ENCODE data around the gene DCC. TPM values are rescaled to one million over a fixed set of nuclear protein-coding genes. Genes with fewer than 3 reads are reported as not detected.

DCC gene
- total and polyA plus RNA-seq, 2 donors (not counting 1 experiment from before 2014, with no cell fraction given) = 0.14 TPM; not detected in 1

DNA sequence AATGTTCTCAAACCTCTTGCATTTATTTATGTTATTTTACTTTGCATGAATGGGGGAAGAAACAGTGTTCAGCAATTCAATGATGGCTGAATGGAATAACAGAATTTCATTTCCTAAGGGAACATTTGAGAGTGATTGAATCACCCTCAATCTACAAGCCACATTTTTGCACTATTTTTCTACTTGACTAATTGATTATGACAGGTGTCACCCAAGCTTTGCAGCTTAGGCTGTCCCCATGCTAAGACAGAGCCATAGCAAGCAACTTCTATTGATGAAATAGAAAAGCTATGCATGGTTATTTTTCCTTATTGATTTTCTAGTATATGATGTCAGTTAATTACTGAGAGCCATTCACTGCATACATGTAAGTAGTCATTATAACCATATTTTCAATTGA is 795.7 kb downstream of the DCC start:
- H3K4me3 ChIP-seq (replicated peaks in 1 of 4; ENCODE audit: control extremely low read depth in 1 of 4, insufficient read depth in 1 of 4, low read depth in 3 of 4, low read length in 4 of 4) = no peak overlapping the region
- no peaks in the 10 kb centered on the region for H3K27me3 ChIP-seq (ENCODE audit: control insufficient read depth, insufficient read depth, low read length)
- no peaks in the 10 kb centered on the region for H3K4me1 ChIP-seq (ENCODE audit: control insufficient read depth, extremely low read depth, insufficient read depth, low read length)
- H3K36me3 ChIP-seq (ENCODE audit: control insufficient read depth, insufficient read depth, low read length) = no peaks in the 10 kb centered on the region
- H3K4me2 ChIP-seq (ENCODE audit: extremely low read depth, insufficient read depth, low read length) = no peak overlapping the region
- no peak for DNase-seq (ENCODE audit: low read depth in 2 of 2)
- no peaks in the 10 kb centered on the region for H3K79me2 ChIP-seq (ENCODE audit: control insufficient read depth, insufficient read depth, low read length)
- H2AFZ ChIP-seq (ENCODE audit: low read length) = no peak overlapping the region
- no peaks in the 10 kb centered on the region for H4K20me1 ChIP-seq (ENCODE audit: control insufficient read depth, extremely low read depth, insufficient read depth, low read length)
- no peak overlapping the region for H3K9ac ChIP-seq (ENCODE audit: insufficient read depth, low read length)
- no peak overlapping the region for H3K27ac ChIP-seq (ENCODE audit: insufficient read depth, low read length)
- H3K9me3 ChIP-seq (ENCODE audit: control insufficient read depth, insufficient read depth, low read depth, low read length) = no peaks in the 10 kb centered on the region
- TF ChIP-seq EZH2 (IDR thresholded peaks at IDR 0.05; ENCODE audit: low read length, missing control alignments) = no peak
- TF ChIP-seq, protein P1, sequence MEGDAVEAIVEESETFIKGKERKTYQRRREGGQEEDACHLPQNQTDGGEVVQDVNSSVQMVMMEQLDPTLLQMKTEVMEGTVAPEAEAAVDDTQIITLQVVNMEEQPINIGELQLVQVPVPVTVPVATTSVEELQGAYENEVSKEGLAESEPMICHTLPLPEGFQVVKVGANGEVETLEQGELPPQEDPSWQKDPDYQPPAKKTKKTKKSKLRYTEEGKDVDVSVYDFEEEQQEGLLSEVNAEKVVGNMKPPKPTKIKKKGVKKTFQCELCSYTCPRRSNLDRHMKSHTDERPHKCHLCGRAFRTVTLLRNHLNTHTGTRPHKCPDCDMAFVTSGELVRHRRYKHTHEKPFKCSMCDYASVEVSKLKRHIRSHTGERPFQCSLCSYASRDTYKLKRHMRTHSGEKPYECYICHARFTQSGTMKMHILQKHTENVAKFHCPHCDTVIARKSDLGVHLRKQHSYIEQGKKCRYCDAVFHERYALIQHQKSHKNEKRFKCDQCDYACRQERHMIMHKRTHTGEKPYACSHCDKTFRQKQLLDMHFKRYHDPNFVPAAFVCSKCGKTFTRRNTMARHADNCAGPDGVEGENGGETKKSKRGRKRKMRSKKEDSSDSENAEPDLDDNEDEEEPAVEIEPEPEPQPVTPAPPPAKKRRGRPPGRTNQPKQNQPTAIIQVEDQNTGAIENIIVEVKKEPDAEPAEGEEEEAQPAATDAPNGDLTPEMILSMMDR (conservative IDR thresholded peaks at IDR 0.05 in 1 of 2, IDR thresholded peaks at IDR 0.05 in 1 of 2; ENCODE audit: low read depth in 1 of 2, low read length in 2 of 2) = no peak

DNA sequence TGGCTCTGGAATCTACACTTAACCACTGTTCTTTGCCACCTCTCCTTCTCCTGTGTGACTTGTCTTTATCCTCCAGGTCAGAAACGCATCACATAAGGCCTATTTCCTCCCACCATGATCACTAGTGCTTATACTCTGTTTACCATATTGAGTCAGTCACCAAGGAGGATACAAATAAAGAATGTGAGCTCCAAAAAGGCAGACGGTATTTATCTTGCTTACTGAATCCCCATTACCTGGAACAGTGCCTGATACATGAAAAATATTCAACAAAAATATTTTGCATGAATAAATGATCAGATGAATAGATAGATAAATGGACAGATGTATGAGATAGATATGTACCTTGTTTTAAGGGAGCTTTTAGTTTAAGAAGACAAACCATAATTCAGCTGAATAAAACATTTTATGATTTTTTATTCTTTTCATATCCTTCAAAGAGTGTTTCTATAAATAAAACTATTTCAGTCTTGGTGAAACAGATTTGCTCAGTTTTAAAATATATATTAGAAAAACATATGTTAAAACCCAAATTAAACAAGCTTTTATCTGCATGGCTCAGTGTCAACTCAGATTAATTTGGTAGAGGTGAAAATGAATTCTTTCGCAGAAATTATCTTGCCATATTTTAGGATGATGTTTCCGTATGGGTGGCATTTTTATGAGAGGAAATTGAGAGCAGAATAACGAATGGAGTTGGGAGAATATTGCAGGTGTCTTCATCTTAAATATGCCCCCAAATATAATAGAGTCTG is 799.9 kb downstream of the DCC start:
- Histone ChIP-seq H4K20me1 (ENCODE audit: control insufficient read depth, extremely low read depth, insufficient read depth, low read length) (no peaks in the 10 kb centered on the region), H2AFZ (ENCODE audit: low read length) (no peak overlapping the region), H3K79me2 (ENCODE audit: control insufficient read depth, insufficient read depth, low read length) (no peaks in the 10 kb centered on the region), H3K36me3 (ENCODE audit: control insufficient read depth, insufficient read depth, low read length) (no peaks in the 10 kb centered on the region), H3K27ac (ENCODE audit: insufficient read depth, low read length) (no peak overlapping the region), H3K4me1 (ENCODE audit: control insufficient read depth, extremely low read depth, insufficient read depth, low read length) (no peaks in the 10 kb centered on the region), H3K9ac (ENCODE audit: insufficient read depth, low read length) (no peak overlapping the region), H3K27me3 (ENCODE audit: control insufficient read depth, insufficient read depth, low read length) (no peaks in the 10 kb centered on the region), H3K9me3 (ENCODE audit: control insufficient read depth, insufficient read depth, low read depth, low read length) (no peaks in the 10 kb centered on the region), H3K4me2 (ENCODE audit: extremely low read depth, insufficient read depth, low read length) (no peak overlapping the region), H3K4me3 (replicated peaks in 1 of 4; ENCODE audit: control extremely low read depth in 1 of 4, insufficient read depth in 1 of 4, low read depth in 3 of 4, low read length in 4 of 4) (no peak overlapping the region)
- DNase-seq (ENCODE audit: low read depth in 2 of 2) = no peak
- TF ChIP-seq, protein P1 (conservative IDR thresholded peaks at IDR 0.05 in 1 of 2, IDR thresholded peaks at IDR 0.05 in 1 of 2; ENCODE audit: low read depth in 1 of 2, low read length in 2 of 2) = no peak
- no peak for TF ChIP-seq EZH2 (IDR thresholded peaks at IDR 0.05; ENCODE audit: low read length, missing control alignments)

GRCh38 chr18:53142005-53142404 is 802.0 kb downstream of the DCC start:
- Histone ChIP-seq H3K27me3 (ENCODE audit: control insufficient read depth, insufficient read depth, low read length) (no peaks in the 10 kb centered on the region), H3K27ac (ENCODE audit: insufficient read depth, low read length) (no peak overlapping the region), H2AFZ (ENCODE audit: low read length) (no peak overlapping the region), H3K79me2 (ENCODE audit: control insufficient read depth, insufficient read depth, low read length) (no peaks in the 10 kb centered on the region), H3K4me1 (ENCODE audit: control insufficient read depth, extremely low read depth, insufficient read depth, low read length) (no peaks in the 10 kb centered on the region), H3K4me3 (replicated peaks in 1 of 4; ENCODE audit: control extremely low read depth in 1 of 4, insufficient read depth in 1 of 4, low read depth in 3 of 4, low read length in 4 of 4) (no peak overlapping the region), H3K9ac (ENCODE audit: insufficient read depth, low read length) (no peak overlapping the region), H3K4me2 (ENCODE audit: extremely low read depth, insufficient read depth, low read length) (no peak overlapping the region), H4K20me1 (ENCODE audit: control insufficient read depth, extremely low read depth, insufficient read depth, low read length) (no peaks in the 10 kb centered on the region), H3K9me3 (ENCODE audit: control insufficient read depth, insufficient read depth, low read depth, low read length) (no peaks in the 10 kb centered on the region), H3K36me3 (ENCODE audit: control insufficient read depth, insufficient read depth, low read length) (no peaks in the 10 kb centered on the region)
- TF ChIP-seq, protein P1 (conservative IDR thresholded peaks at IDR 0.05 in 1 of 2, IDR thresholded peaks at IDR 0.05 in 1 of 2; ENCODE audit: low read depth in 1 of 2, low read length in 2 of 2) = no peak
- TF ChIP-seq EZH2 (IDR thresholded peaks at IDR 0.05; ENCODE audit: low read length, missing control alignments) = no peak
- no peak for DNase-seq (ENCODE audit: low read depth in 2 of 2)

Measured in fibroblast of lung (primary cell).